ENCODE data around the gene TNRC18.

The TNRC18 gene

GRCh38 chr7:5403442-5403841 lies 20.2 kb downstream of the TNRC18 start:
- TF ChIP-seq CTCF (IDR thresholded peaks at IDR 0.05; ENCODE audit: low read depth, low read length, missing control alignments): no peak
- DNase-seq: no peak

GRCh38 chr7:5397736-5398135 lies 25.9 kb downstream of the TNRC18 start:
- in situ Hi-C loops (cut with HindIII; ENCODE audit: low pct_ligation_motif_present, low sequenced_read_pairs): no loop called here
- DNase-seq: no peak
- Histone ChIP-seq H3K4me3 (ENCODE audit: low read depth, low read length) (no peak overlapping the region), H3K27me3 (replicated peaks) (no peaks in the 10 kb centered on the region), H3K27ac (no peak overlapping the region), H3K36me3 (replicated peaks) (peaks cover 20% of the 10 kb centered on the region)
- no peak for TF ChIP-seq CTCF (IDR thresholded peaks at IDR 0.05; ENCODE audit: low read depth, low read length, missing control alignments)

More at GRCh38 chr7:5403442-5403841, 20.2 kb downstream of the TNRC18 start:
- H3K27ac ChIP-seq: no peak overlapping the region
- H3K36me3 ChIP-seq (replicated peaks): peaks cover 10% of the 10 kb centered on the region
- in situ Hi-C loops (cut with HindIII; ENCODE audit: low pct_ligation_motif_present, low sequenced_read_pairs): no loop called here
- no peaks in the 10 kb centered on the region for H3K27me3 ChIP-seq (replicated peaks)
- no peak overlapping the region for H3K4me3 ChIP-seq (ENCODE audit: low read depth, low read length)

DNA sequence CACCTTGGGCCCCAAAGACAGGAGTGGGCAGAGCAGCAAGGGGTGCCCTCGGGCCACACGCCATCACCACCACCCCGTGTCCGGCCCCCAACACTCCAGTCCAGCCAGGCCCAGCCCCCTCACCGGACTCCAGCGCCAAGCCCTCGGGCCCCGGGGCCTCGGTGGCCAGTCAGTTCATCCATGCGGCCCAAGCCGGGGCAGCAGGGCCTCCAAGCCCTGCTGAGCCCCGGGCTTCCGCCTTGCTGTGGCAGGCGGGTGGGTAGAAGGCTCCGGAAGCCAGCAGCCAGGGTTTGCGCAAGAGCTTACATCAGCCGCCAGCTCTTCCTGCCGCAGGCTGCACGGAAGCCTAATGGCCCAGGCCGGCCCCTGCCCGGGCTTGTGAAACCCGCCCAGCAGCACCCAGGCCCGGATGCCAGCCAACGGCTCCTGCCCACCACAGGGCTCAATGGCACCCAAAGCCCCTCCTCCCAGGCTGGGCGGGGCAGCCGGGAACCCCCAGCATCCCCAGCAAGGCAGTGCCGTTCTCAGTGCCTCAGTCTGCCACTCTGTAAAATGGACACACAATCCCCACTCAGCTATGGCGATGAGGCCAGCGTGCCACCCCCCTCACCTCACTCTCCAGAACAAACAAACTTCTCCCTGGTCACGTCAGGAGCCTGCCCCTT lies 26.5 kb downstream of the TNRC18 start:
- no peak for DNase-seq

GRCh38 chr7:5396542-5396941 lies 27.1 kb downstream of the TNRC18 start:
- no peak for DNase-seq
- Histone ChIP-seq H3K36me3 (replicated peaks) (peaks cover 27% of the 10 kb centered on the region), H3K27ac (no peak overlapping the region), H3K27me3 (replicated peaks) (no peaks in the 10 kb centered on the region), H3K4me3 (ENCODE audit: low read depth, low read length) (no peak overlapping the region)
- TF ChIP-seq CTCF (IDR thresholded peaks at IDR 0.05; ENCODE audit: low read depth, low read length, missing control alignments): peak; percentile 10
- in situ Hi-C loops (cut with HindIII; ENCODE audit: low pct_ligation_motif_present, low sequenced_read_pairs): no loop called here

More for the DNA sequence above, 26.5 kb downstream of the TNRC18 start:
- Histone ChIP-seq H3K36me3 (replicated peaks) (peaks cover 25% of the 10 kb centered on the region), H3K4me3 (ENCODE audit: low read depth, low read length) (no peak overlapping the region), H3K27me3 (replicated peaks) (no peaks in the 10 kb centered on the region), H3K27ac (peak overlapping the region; percentile 41)
- no peak for TF ChIP-seq CTCF (IDR thresholded peaks at IDR 0.05; ENCODE audit: low read depth, low read length, missing control alignments)
- in situ Hi-C loops (cut with HindIII; ENCODE audit: low pct_ligation_motif_present, low sequenced_read_pairs): no loop called here

GRCh38 chr7:5395246-5395645 lies 28.4 kb downstream of the TNRC18 start:
- DNase-seq: no peak
- Histone ChIP-seq H3K27me3 (replicated peaks) (no peaks in the 10 kb centered on the region), H3K4me3 (ENCODE audit: low read depth, low read length) (no peak overlapping the region), H3K36me3 (replicated peaks) (peaks cover 24% of the 10 kb centered on the region), H3K27ac (no peak overlapping the region)
- TF ChIP-seq CTCF (IDR thresholded peaks at IDR 0.05; ENCODE audit: low read depth, low read length, missing control alignments): no peak
- in situ Hi-C loops (cut with HindIII; ENCODE audit: low pct_ligation_motif_present, low sequenced_read_pairs): no loop called here

All from brain microvascular endothelial cell (primary cell).